Limb (tissue), 2 donors: ENCODE results near the gene NUCKS1.
"Not testable (repeated sequence)": the region's sequence is repeated elsewhere in the genome, so short reads cannot be mapped to it uniquely, and the experiment has no call there.

Experiments used
- DNase-seq, 2 donors: peaks; one replicate each; pipeline ENCODE4 v3.0.0-alpha.2; 2016; ENCODE audit errors: extremely low spot score in 2 of 2

NUCKS1 gene

GRCh38 chr1:205733438-205734175 lies 16.4 kb downstream of the NUCKS1 start:
- DNase-seq = no peak

- no peak for DNase-seq
These were observed 19.9 kb downstream of the NUCKS1 start for GRCh38 chr1:205729945-205730610.

- no peak for DNase-seq
These were observed 23.3 kb downstream of the NUCKS1 start for GRCh38 chr1:205726619-205727125.

- no peak for DNase-seq
These were observed 24.5 kb downstream of the NUCKS1 start for GRCh38 chr1:205725514-205725913.

- DNase-seq = not testable (repeated sequence)
These were observed 29.2 kb downstream of the NUCKS1 start for GRCh38 chr1:205720740-205721139.

GRCh38 chr1:205719762-205720161 lies 30.2 kb downstream of the NUCKS1 start:
- DNase-seq = no peak

GRCh38 chr1:205719015-205719414 lies 31.0 kb downstream of the NUCKS1 start:
- no peak for DNase-seq

- no peak for DNase-seq
These were observed 33.4 kb downstream of the NUCKS1 start for GRCh38 chr1:205716371-205717132.

- no peak for DNase-seq
These were observed 34.4 kb downstream of the NUCKS1 start for GRCh38 chr1:205715628-205716027.

- DNase-seq = no peak
These were observed 35.1 kb downstream of the NUCKS1 start for GRCh38 chr1:205714906-205715246.

GRCh38 chr1:205714190-205714905 lies 35.6 kb downstream of the NUCKS1 start:
- no peak for DNase-seq

GRCh38 chr1:205711105-205712048 lies 38.6 kb downstream of the NUCKS1 start:
- peak; percentile 53 to 81 for DNase-seq

GRCh38 chr1:205710201-205711062 lies 39.5 kb downstream of the NUCKS1 start:
- no peak for DNase-seq

- DNase-seq = no peak
These were observed 40.3 kb downstream of the NUCKS1 start for GRCh38 chr1:205709640-205710039.

- DNase-seq = no peak
These were observed 41.0 kb downstream of the NUCKS1 start for GRCh38 chr1:205709059-205709398.

- DNase-seq = no peak
These were observed 43.1 kb downstream of the NUCKS1 start for GRCh38 chr1:205706601-205707502.

- no peak for DNase-seq
These were observed 45.1 kb downstream of the NUCKS1 start for GRCh38 chr1:205704903-205705302.

GRCh38 chr1:205703072-205703471 lies 46.9 kb downstream of the NUCKS1 start:
- no peak for DNase-seq

GRCh38 chr1:205701891-205702290 lies 48.1 kb downstream of the NUCKS1 start:
- DNase-seq = no peak
